HG03575 (cell line): Measurements from ENCODE around the gene ABCA7.
"Not testable (repeated sequence)": the region's sequence is repeated elsewhere in the genome, so short reads cannot be mapped to it uniquely, and the experiment has no call there.

Experiments
- ATAC-seq: cut with Tn5 transposase; IDR thresholded peaks from one replicate; pipeline ENCODE4 v1.9.1; 2021; ENCODE audit not compliant: unreplicated experiment, insufficient number of reproducible peaks, low FRiP score; ENCODE audit errors: extremely low read depth

ABCA7 gene

GRCh38 chr19:1015061-1015781, 24.7 kb upstream of the ABCA7 start:
- no peak for ATAC-seq

GRCh38 chr19:1015782-1016646, 23.9 kb upstream of the ABCA7 start:
- no peak for ATAC-seq

- no peak for ATAC-seq
These were observed 23.2 kb upstream of the ABCA7 start for GRCh38 chr19:1016647-1017114.

GRCh38 chr19:1017115-1017905, 22.6 kb upstream of the ABCA7 start:
- no peak for ATAC-seq

GRCh38 chr19:1017906-1018305, 22.0 kb upstream of the ABCA7 start:
- no peak for ATAC-seq

GRCh38 chr19:1018393-1018792, 21.5 kb upstream of the ABCA7 start:
- no peak for ATAC-seq

GRCh38 chr19:1018932-1019615, 20.8 kb upstream of the ABCA7 start:
- no peak for ATAC-seq

- no peak for ATAC-seq
These were observed 20.3 kb upstream of the ABCA7 start for GRCh38 chr19:1019616-1019961.

GRCh38 chr19:1019980-1020867, 19.7 kb upstream of the ABCA7 start:
- ATAC-seq, result no peak

- ATAC-seq, result no peak
These were observed 19.0 kb upstream of the ABCA7 start, which contains the start of gene TMEM259 for GRCh38 chr19:1020868-1021425. TMEM259 (minus strand) TSS chr19:1021123; CDS start chr19:1020996, 127 bp downstream.

- ATAC-seq, result not testable (repeated sequence)
These were observed 16.1 kb upstream of the ABCA7 start for GRCh38 chr19:1023883-1024188.

- not testable (repeated sequence) for ATAC-seq
These were observed 14.8 kb upstream of the ABCA7 start for GRCh38 chr19:1025080-1025479.

- ATAC-seq, result no peak
These were observed 13.7 kb upstream of the ABCA7 start, which contains the start of gene CNN2 for GRCh38 chr19:1025960-1026782. CNN2 (plus strand) TSS chr19:1026608; CDS start chr19:1026662, 54 bp downstream.

GRCh38 chr19:1026783-1027649, 12.9 kb upstream of the ABCA7 start:
- ATAC-seq, result no peak

GRCh38 chr19:1027650-1028061, 12.3 kb upstream of the ABCA7 start:
- no peak for ATAC-seq
